Adrenal gland (tissue), 12 donors: ENCODE measurements around the gene CBARP. TPM values are rescaled to one million over a fixed set of nuclear protein-coding genes. Genes with fewer than 3 reads are reported as not detected.

Source experiments
- DNase-seq, 7 donors: peaks; one replicate each; pipeline ENCODE4 v3.0.0-alpha.2; 2019 to 2020
- H3K27ac ChIP-seq, 5 donors: fragments of 200-600 bp; sonication (generic) in 4 of 5; 1 replicate in 3 of 5; 2 replicates in 2 of 5; pipeline versions ENCODE4 v1.5.1 to v1.8.0; 2016 to 2020; ENCODE audit warnings: mild to moderate bottlenecking in 1 of 5
- H3K27me3 ChIP-seq: fragments of 200-600 bp; 2 replicates; pipeline ENCODE4 v1.8.0; 2021
- H3K36me3 ChIP-seq, 2 donors: fragments of 200-600 bp; replicated peaks in 1 of 2; 1 replicate in 1 of 2; 2 replicates in 1 of 2; pipeline versions ENCODE4 v1.5.1 to v1.8.0; 2018 to 2022
- H3K4me1 ChIP-seq, 2 donors: fragments of 200-600 bp; replicated peaks in 1 of 2; 1 replicate in 1 of 2; 2 replicates in 1 of 2; pipeline versions ENCODE4 v1.5.1 to v1.8.0; 2018 to 2021
- H3K4me3 ChIP-seq, 4 donors: fragments of 200-600 bp; sonication (generic) in 3 of 4; one replicate each; pipeline ENCODE4 v1.5.1; 2016 to 2018
- H3K9me3 ChIP-seq, 3 donors: fragments of 200-600 bp; sonication (generic) in 1 of 3; replicated peaks in 1 of 3; 1 replicate in 2 of 3; 2 replicates in 1 of 3; pipeline versions ENCODE4 v1.5.1 to v1.8.0; 2016 to 2021
- CTCF ChIP-seq, 6 experiments: fragments of 450-650 bp in 4 of 6; fragments of 200-600 bp in 2 of 6; sonication (generic) in 1 of 6; IDR thresholded peaks; 1 replicate in 5 of 6; 2 replicates in 1 of 6; pipeline versions ENCODE4 v1.5.1 to v1.8.0; 2016 to 2021; ENCODE audit warnings: antibody characterized with exemption in 6 of 6, mild to moderate bottlenecking in 2 of 6, moderate library complexity in 1 of 6
- POLR2A ChIP-seq, 2 donors: fragments of 450-650 bp; IDR thresholded peaks; one replicate each; pipeline ENCODE4 v1.6.1; 2017; ENCODE audit warnings: antibody characterized with exemption in 2 of 2, mild to moderate bottlenecking in 2 of 2, moderate library complexity in 1 of 2
- WGBS, 4 donors: extraction: QIAGEN DNeasy Blood & Tissue Kit in 2 of 4; methylation state at CpG; one replicate each; pipeline versions ENCODE4 v1.1.5 to v1.1.7; 2013 to 2017; 5-methylcytosine and 5-hydroxymethylcytosine counted together
- intact Hi-C, 2 donors: fragments of 100-400 bp; cut with DNase I; formaldehyde crosslinking; loops; one replicate each; pipeline versions ENCODE4 v1.14.1 to v1.15.0; 2022 to 2023
- polyA plus RNA-seq, 3 donors: library from polyadenylated mRNA; stranded (reverse); fragments of 200-250 nt in 2 of 3; fragments of 350-450 nt in 1 of 3; fragmentation: Illumina TruSeq in 1 of 3; extraction: RNeasy Lipid Tissue Mini Kit (QIAGEN cat#74804) in 1 of 3; gene quantifications; one replicate each; pipeline ENCODE4 v1.2.3, GENCODE V29; 2013 to 2014
- total RNA-seq, 9 donors: library from RNA; depleted of rRNA in 4 of 9; stranded (reverse); fragments of >200 nt in 4 of 9; fragments of 120-200 nt in 1 of 9; fragmentation: NEBNext Ultra II Directional in 1 of 9; extraction: Animal tissue kit (Norgen Biotek cat#: 25700) in 1 of 9; gene quantifications; one replicate each; pipeline versions ENCODE4 v1.1.0 to v1.2.4, GENCODE V29; 2013 to 2023
- donor health status: healthy with polysubstance abuse.
- donor health status: Bipolar disorder and iron deficiency.
- donor health status: DM: yes; HTN: yes; CAD: no.
- donor health status: DM: no; HTN: no; CAD: no.
- donor health status: DM: no; HTN: no; CAD: no.
- donor health status: DM: yes; HTN: yes; CAD: no.

The CBARP gene
- total and polyA plus RNA-seq, 12 donors, result 0.09 to 9.3 (median 1.8) TPM; not detected in 2

- peaks cover 25% of the 10 kb centered on the region for H3K27me3 ChIP-seq
- intact Hi-C loops, result loop anchor here (10.0 kb wide), 2 partner anchors 104 to 234 kb away; partner anchors contain the start of genes ADAMTSL5 (in 1 of the 2) and NDUFS7 (in 1 of the 2)
- TF ChIP-seq CTCF (IDR thresholded peaks at IDR 0.05) (no peak), POLR2A (IDR thresholded peaks at IDR 0.05) (no peak)
- no peak overlapping the region for H3K4me3 ChIP-seq
- H3K4me1 ChIP-seq, result peaks cover 9 to 15% of the 10 kb centered on the region in 2 donors
- WGBS, 4 donors, result 73 to 81% (median 78%) methylated on average over 9 to 53 of the region's 53 CpGs
- H3K9me3 ChIP-seq, result no peaks in the 10 kb centered on the region
- peaks cover 0 to 17% of the 10 kb centered on the region in 2 donors for H3K36me3 ChIP-seq
- DNase-seq, result peak in 2 of 7 donors; percentile 24 to 39
- H3K27ac ChIP-seq, result no peak overlapping the region
These were observed 43.1 kb upstream of the CBARP start for GRCh38 chr19:1280636-1281568.

- TF ChIP-seq CTCF (IDR thresholded peaks at IDR 0.05) (peak; percentile 91 to 97 (median 93)), POLR2A (IDR thresholded peaks at IDR 0.05) (no peak)
- peaks cover 12 to 18% of the 10 kb centered on the region in 2 donors for H3K4me1 ChIP-seq
- no peaks in the 10 kb centered on the region for H3K9me3 ChIP-seq
- WGBS, 4 donors, result 27 to 51% (median 28%) methylated on average over 3 to 10 of the region's 10 CpGs
- H3K27ac ChIP-seq, result no peak overlapping the region
- peaks cover 18% of the 10 kb centered on the region for H3K27me3 ChIP-seq
- peaks cover 0 to 20% of the 10 kb centered on the region in 2 donors for H3K36me3 ChIP-seq
- no peak overlapping the region for H3K4me3 ChIP-seq
- intact Hi-C loops, result loop anchor here (10.0 kb wide), 3 partner anchors 105 to 235 kb away; partner anchors contain the start of genes ADAMTSL5 (in 1 of the 2), NDUFS7 (in 1 of the 2) and RPS15 (in 1 of the 2)
- peak; percentile 79 to 93 (median 86) for DNase-seq
These were observed 42.1 kb upstream of the CBARP start for GRCh38 chr19:1279782-1280341.

GRCh38 chr19:1278713-1279660, 41.2 kb upstream of the CBARP start:
- no peaks in the 10 kb centered on the region for H3K9me3 ChIP-seq
- WGBS, 4 donors, result 76 to 86% (median 83%) methylated on average over 15 to 25 of the region's 25 CpGs
- intact Hi-C loops, result loop anchor here in 1 of 2 donors (10.0 kb wide), 1 partner anchor 156 kb away; the partner anchor contains the start of gene RPS15

More at GRCh38 chr19:1278713-1279660, 41.2 kb upstream of the CBARP start:
- H3K27ac ChIP-seq, result no peak overlapping the region
- TF ChIP-seq POLR2A (IDR thresholded peaks at IDR 0.05) (no peak), CTCF (IDR thresholded peaks at IDR 0.05) (no peak)
- H3K4me3 ChIP-seq, result no peak overlapping the region
- peaks cover 9% of the 10 kb centered on the region for H3K27me3 ChIP-seq
- H3K4me1 ChIP-seq, result peaks cover 21 to 27% of the 10 kb centered on the region in 2 donors
- DNase-seq, result peak in 3 of 7 donors; percentile 29 to 67 (median 50)
- H3K36me3 ChIP-seq, result peaks cover 0 to 29% of the 10 kb centered on the region in 2 donors
